Left kidney (tissue), 2 donors: ENCODE measurements around the gene TSPEAR. TPM values are rescaled to one million over a fixed set of nuclear protein-coding genes. Genes with fewer than 3 reads are reported as not detected.

Experiments used
- DNase-seq: peaks from one replicate; pipeline ENCODE4 v3.0.0-alpha.2; 2013
- polyA plus RNA-seq: library from polyadenylated mRNA; unstranded; fragments of 120-200 nt; gene quantifications from one replicate; pipeline ENCODE4 v1.2.1, GENCODE V29; 2013; ENCODE audit not compliant: insufficient read length

TSPEAR gene
- polyA plus RNA-seq, 1 donor, result 0.96 TPM

DNA sequence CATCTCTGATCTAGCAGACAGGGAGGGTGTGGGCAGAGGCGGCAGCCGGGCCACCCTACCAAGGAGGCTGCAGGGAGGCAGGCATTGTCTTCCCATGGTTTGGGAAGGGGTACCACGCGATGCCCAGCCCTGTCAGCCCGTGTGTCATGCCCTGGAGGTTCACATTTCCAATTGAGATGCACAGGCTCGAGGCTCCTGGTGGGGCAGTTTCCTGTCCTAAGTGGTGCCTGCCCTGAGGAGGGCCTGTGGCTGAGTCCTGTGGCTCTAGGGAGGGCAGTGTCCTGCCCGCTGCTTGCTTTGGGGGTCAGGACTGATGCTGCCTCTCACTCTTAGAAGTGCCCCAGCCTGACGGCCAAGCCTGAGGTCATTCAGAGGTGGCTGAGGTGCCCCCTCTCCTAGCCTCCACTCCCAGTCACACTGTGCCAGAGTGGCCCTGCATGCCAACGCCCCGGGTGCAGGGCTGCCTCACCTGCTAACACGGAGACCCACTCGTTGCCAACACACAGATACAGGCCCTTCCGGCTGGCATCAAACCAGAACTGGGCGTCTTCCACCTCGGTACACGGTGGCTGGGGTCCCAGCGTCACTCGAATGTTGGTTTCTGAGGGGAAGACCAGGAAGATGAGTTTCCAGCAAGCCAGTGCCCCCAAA lies 183.3 kb downstream of the TSPEAR start:
- DNase-seq, result no peak

DNA sequence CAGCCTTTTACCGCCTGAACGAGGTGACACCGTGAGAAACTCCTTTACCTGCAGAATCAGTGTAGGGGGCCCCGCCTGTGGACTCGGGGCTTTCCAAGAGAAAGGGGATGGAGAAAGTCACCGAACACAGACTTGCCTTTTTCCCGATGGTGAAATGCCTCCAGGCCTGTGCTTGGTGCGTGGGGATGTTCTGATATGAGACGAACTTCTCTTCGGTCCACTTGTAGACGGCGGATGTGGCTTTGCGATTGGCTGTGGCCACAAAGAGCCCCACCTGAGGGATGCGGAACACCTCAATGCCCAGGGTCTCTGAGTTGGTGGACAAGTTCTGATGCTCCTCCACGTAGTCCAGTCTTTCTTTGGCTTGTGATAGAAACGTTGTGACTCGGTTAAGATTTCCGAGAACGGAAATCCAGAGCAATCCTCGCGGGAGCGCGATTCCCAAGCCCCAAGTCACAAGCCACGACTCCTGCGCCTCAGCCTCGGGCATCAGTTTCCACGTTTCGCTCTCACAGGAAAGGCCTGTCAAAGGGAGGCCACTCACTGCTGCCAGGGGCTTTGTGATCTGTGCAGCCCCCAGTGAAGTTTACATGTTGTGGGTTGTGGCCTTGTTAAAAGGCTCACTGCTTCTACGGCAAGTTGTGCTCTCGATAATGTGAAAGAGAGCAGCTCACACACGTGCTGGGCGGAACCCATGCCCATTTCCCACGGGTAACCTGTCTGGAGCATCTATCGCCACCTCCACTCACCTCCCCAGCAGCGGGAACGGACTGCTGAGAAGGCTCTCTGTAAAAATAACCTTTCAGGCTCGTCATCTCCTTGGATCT lies 184.0 kb downstream of the TSPEAR start:
- DNase-seq, result no peak

DNA sequence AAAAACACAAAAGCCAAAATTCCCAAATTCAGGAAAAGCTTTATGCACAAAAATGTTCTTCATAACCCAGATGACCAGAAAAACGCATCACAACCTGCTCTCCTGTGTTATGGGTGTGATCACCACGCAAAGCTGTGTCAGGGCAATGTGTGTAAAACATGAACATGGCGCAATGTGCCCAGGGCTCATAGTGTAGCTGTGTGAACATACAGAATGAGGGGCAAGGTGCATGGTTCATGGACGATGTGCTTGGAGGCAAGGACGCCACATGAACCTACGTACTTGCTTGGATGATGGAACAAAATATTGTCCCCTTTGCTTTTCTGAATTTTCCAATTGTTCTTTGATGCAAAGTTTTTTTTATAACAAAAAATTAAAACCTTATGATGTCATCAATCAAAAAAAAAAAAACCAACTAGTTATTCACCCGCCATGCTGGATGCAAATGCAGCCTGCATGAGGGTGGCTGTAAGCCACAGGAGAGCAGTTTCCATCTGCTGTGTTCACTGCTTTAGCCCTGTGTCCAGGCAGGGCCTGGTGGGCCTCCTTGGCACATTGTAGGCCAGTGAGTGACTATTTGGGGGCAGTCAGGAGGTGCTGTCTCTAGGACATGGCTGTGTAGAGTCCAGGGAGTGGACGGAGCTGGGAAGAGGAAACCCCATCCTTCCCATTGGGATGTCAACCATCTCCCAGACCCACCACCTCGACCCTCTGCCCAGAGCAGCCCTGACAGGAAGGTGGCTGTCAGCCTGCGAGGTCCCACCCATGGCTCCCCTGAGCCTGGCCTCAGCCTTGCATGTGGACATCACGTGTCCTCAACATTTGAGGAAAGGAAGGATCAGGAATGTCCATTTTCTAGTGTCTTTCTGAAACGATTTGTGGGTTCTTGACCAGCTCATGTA lies 185.0 kb downstream of the TSPEAR start:
- DNase-seq, result no peak

DNA sequence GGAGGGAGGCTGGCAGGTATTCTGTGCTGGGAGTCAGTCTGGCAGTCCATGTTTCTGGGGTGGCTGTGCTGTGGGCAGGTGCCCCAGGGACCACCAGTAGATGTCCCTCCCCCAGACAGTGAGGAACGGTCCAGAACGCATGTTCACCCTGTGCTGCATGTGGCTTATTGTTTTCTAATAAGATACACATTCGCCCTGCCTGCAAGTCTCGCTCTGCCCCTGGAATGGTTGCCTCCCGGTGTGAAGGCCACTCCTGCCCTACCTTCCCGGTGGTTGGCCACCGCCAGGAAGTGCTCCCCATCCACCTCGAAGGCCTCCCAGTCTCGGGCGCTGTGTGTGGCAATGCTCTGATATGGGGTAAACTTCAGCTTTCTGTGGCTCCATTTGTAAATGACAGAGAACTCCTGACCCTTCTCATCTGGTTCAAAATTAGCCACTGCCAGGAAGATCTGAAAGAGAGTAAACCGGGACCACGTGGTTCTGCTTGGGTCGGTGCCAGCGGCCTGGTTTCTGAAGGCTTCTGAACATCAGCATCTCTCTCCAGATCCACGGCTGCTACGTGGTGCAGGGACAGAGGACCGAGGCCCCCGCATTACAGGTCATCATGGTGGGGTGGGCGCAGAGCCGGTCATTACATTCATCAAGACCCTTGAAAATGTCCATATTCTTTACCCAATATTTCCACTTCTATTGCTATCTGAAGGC lies 185.8 kb downstream of the TSPEAR start:
- DNase-seq, result no peak

DNA sequence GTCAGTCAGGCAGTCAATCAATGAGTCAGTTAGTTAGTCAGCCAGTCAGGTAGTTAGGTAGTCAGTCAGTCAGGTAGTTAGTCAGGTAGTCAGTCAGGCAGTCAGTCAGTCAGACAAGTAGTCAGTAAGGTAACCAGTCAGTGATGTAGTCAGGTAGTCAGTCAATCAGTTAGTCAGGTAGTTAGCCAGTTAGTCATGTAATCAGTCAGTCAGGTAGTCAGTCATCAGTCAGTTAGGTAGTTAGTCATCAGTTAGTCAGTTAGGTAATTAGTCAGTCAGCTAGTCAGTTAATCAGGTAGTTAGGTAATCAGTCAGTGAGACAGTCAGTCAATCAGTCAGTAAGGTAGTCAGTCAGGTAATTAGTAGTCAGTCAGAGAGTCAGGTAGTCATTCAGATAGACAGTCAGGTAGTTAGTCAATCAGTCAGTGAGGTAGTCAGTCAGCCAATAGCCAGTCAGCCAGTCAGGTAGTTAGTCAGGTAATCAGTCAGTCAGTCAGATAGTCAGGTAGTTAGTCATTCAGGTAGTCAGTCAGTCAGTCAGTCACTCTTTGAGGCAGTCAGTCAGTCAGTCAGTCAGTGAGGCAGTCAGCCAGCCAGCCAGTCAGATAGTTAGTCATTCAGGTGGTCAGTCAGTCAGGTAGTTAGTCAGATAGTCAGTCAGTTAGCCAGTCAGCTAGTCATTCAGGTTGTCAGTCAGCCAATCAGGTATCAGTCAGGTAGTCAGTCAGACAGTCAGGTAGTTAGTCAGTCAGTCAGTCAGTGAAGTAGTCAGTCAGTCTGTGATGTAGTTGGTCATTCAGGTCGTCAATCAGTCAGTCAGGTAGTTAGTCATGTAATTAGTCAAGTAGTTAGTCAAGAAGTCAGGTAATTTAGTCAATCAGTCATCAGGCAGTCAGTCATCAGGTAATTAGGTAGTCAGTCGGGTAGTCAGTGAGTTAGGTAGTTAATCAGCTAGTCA lies 186.7 kb downstream of the TSPEAR start:
- no peak for DNase-seq

DNA sequence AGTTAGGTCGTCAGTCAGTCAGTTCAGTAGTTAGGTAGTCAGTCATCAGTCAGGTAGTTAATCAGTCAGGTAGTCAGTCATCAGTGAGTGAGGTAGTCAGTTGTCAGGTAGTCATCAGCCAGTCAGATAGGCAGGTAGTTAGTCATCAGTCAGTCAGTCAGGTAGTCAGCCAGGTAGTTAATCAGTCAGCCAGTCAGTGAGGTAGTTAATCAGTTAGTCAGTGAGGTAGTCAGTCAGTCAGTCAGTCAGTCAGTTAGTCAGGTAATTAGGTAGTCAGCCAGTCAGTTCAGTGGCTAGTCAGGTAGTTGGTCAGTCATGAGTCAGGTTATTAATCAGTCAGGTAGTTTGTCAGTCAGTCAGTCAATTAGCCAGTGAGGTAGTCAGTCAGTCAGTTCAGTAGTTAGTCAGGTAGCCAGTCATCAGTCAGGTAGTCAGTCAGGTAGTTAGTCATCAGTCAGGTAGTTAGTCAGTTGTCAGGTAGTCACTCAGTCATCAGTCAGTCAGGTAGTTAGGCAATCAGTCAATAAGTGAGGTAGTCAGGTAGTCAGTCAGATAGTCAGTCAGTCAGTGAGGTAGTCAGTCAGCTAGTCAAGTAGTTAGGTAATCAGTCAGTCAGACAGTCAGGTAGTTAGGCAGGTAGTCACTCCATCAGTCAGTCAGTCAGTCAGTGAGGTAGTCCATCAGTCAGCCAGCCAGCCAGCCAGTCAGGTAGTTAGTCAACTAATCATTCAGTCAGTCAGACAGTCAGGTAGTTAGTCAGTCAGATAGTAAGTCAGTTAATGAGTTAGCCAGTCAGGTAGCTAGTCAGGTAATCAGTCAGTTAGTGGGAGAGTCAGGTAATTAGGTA lies 187.6 kb downstream of the TSPEAR start:
- DNase-seq, result no peak

DNA sequence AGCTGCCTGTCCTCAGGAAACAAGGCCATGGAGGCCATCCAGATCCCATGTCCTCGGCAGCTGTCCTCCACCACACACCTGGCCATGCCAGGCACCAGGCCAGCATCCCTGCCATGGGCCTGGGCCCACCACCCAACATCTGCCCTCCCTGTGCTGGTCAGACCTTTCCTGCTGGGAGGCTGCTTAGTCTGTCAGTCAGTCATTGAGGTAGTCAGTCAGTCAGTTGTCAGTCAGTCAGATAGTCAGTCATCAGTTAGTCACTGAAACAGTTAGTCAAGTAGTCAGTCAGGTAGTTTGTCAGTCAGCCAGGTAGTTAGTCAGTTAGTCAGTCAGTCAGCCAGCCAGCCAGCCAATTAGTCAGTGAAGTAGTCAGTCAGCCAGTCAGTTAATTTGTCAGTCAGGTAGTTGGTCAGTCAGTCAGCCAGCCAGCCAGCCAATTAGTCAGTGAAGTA lies 188.6 kb downstream of the TSPEAR start:
- no peak for DNase-seq

DNA sequence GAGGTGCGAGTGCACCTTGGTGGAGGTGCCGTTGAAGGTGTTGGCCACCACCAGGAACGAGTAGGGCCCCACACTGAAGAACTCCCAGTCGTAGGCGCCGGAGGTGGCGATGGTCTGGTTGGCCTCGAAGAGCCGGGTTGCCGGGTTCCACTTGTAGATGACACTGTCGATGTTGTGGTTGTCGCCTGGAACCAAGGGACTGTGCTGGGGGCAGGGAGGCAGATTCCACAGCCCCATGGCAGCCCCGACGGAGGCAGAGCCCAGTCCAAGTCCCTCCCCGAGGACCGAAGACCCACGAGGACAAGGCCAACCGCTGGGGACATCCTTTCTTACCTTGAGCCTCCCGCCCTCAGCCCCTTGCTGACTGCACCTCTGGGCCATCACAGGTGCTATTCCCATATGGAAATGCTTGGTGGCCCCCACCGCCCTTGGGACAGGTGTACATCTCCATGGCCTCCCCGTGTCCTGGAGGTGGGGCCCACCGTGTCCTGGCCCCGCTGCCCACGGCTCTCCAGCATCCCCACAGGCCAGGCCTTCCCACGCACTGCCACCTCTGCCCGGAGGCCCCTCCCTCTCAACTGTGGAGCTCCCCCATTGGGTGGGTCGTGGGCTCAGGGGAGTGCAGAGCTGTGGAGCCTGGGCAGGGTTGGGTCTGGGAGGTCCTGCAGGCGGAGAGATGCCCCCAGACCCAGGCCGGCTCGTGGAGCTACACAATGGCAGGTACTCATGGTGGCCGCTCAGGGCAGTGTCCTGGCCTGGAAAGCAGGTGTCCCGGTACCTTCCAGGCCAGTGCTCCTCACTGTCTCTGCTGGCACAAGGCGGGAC lies 189.2 kb downstream of the TSPEAR start:
- no peak for DNase-seq

DNA sequence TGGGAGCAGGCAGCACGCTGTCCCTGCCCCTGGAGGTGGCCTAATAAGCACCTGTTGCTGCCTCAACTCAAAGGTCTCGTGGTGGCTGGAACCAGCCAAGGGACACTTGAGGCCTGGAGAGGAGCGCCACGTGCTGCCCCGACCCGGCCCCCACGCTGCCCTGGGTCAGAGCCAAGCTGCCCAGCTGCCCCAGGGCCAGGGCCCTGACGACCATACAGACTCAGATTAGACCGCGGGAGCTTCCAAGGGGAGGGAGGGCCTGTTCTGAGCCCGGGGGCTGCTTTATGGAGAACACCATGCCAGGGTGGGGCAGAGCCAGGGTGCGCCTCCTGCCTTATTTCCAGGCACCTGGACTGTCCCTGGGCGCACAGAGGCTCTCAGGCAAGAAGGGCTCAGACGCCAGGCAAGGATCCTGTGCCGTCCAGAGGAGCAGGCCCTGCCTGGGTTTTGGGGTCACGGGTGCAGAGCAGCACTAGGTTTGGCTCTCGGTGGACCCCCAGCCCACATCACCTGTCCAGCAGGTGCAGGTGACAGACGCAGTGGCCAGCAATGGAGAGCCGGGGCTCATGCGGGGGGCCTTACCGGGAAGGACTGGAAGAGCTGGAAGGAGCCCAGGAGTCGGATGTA lies 190.0 kb downstream of the TSPEAR start:
- no peak for DNase-seq

DNA sequence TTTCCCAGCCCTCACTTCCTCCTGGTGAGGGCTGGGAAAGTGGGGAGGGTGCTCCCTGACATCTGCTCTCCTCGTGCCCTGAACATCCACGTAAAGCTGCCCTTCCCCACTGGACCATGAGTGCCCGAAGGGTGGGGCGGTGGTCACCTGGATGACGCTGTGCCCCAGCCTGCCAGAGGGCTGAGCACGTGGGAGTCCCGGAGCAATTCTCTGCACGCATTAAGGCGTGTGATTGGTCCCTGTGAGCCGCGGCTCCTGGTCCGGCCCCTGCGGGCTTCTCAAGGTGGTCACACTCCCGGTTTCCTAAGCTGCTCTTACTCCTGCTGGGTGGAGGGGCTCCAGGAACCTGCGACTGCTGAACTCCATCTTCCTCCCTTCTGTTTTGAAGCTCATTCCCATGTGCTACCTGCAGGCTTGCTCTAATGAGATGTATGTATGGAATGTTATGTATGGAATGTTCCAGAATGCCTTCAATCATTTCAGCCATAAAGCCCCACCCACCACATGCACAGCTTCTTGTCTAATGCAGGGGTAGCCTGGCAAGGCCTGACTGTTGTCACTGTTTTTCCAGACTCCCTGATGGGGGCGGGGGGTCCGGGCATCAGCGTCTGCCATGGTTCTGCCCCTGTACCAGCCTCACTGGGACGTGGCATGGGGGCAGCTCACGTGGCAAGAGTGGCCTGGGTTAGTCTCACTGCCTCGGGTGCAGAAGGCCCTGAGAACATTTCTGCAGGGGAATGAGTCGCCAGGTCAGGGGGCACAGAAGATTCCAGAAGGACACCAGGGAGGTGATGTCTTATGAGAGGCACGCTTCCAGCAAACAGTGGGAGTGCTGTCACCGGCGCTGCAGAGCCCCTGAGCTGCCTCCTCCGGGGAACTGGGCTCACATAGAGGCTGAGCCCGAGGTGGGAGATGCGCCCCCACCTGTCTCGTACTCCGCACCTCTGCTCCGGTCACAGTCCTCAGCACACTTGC lies 190.8 kb downstream of the TSPEAR start:
- no peak for DNase-seq

DNA sequence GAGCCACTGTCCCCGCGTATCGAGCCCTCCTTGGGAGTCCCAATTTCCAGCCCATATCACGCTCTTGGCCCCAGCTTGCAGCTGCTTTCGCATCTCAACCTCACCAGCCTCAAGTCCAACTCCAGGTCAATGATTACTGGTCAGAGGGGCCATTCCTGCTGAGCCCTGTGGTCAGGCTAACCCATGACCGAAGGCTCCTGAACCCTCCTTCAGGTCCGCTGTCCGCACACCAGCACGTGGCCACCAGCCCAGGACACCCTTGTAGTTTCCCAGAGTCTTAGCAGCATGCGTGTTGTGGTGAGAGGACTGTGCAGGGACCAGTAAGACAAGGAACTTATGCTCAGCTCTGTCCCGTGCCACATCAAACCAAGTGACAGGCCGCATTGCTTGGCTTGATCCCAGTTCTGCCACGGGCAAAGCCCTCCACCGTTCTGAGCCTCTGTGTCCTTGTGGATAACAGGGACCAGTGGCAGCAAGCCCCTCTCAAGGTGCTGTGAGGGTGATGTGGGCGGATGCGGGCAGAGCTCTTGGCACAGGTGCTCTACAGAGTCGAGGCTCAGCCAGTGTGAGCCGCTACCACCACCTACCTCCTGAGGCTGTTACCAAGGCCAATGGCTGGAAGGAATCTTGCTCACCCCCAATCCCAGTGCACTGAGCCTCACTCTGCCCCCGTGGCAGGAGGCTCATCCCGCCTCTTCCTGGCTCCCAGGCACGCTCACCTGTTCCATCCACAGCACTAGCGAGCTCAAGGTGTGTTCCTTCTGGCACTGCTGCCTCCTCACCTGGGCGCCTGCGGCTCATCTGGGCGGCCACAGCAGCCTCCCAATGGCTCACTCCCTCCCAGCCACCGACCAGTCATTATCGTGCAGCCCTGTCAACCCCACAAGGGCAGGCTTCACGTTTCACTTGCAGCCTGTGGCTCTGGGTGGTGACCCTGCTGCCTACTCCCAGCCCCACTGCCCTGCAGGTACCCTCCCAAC lies 191.7 kb downstream of the TSPEAR start:
- no peak for DNase-seq

DNA sequence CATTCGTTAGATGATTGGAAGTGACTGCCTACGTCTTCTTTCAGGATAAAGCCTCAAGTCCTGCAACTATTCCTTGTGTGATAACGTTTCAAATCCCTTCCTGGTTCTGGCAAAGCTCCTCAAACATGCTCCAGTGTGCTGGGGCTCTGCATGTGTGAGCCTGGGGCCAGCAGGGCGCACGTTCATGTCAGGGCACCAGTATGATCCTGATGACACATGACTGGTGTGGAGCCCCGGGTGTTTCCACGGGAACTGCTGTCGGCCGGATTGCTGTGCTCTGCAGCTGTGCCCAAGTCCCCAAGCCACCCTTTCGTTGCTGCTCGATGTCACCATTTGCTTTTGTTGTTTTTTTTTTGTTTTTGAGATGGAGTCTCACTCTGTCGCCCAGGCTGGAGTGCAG lies 192.7 kb downstream of the TSPEAR start:
- DNase-seq, result no peak

DNA sequence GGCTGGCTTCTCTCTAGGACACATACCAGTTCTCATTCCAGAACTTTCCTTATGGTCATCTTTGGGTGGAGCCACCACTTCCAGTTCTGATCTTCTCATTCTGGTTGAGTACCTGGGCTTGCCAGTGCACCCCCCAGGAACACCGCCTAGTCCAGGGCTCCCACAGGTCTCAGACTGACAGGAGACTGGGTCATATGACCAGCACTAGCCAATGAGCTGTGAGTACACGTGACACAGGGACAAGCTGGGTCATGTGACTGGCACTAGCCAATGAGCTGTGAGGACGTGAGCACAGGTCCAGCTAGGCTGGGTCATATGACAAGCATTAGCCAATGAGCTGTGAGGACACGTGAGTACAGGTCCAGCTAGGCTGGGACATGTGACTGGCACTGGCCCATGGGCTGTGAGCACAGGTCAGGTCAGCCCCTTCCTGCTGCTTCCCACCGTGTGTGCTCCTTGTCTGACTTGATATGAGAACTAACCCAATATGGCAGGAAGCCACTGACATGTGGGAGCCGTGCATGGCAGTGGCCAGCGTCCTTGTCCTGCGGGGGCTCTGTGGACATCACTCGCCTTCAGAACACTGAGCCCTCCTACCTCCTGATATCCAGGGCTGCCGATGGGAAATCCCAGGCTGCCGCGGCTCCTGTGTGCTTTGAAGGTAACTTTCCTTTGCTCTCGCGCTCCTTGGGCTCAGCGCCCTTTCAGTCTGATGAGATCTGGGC lies 194.0 kb downstream of the TSPEAR start:
- DNase-seq, result no peak

DNA sequence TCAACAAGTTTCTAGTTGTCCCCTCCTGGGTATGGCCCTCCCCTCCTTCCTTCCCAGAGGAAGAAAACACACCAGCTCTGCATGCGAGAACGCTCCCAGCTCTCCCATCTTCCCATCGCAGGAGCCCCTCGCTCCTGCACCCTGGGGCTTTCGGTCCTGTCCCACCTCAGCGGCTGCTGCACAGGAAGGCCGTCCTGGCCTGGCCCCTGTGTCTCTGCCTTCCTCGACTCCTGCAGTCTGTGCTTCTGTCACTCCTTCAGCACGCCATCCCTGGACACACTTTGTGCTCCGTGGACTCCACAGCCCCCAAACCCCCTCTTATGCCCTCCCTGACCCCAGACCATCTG lies 194.6 kb downstream of the TSPEAR start:
- no peak for DNase-seq

DNA sequence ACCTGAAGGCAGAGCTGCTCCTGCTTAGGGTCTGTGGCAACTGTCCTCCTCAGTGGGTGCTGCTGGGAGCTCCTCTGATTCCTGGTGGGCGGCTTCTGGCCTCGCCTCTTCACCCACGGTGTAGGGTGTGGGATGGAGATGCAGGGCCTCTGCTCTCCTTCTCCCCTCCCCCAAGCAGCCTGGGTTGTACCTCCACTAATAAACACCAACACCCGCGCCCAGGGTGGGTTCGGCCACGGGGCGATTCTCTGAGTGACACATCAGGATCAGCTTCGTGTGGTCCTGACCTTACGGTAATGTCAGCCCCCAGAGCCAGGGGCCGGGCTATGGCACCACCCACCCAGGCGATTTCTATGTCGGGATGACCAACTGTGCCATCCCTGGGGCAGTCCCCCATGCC lies 195.0 kb downstream of the TSPEAR start:
- no peak for DNase-seq
